ENCODE results near the gene MLF2. TPM values are rescaled to one million over a fixed set of nuclear protein-coding genes. Genes with fewer than 3 reads are reported as not detected.

Gene MLF2
- total RNA-seq, 1 experiment from 2014 or later, result 244 TPM

DNA sequence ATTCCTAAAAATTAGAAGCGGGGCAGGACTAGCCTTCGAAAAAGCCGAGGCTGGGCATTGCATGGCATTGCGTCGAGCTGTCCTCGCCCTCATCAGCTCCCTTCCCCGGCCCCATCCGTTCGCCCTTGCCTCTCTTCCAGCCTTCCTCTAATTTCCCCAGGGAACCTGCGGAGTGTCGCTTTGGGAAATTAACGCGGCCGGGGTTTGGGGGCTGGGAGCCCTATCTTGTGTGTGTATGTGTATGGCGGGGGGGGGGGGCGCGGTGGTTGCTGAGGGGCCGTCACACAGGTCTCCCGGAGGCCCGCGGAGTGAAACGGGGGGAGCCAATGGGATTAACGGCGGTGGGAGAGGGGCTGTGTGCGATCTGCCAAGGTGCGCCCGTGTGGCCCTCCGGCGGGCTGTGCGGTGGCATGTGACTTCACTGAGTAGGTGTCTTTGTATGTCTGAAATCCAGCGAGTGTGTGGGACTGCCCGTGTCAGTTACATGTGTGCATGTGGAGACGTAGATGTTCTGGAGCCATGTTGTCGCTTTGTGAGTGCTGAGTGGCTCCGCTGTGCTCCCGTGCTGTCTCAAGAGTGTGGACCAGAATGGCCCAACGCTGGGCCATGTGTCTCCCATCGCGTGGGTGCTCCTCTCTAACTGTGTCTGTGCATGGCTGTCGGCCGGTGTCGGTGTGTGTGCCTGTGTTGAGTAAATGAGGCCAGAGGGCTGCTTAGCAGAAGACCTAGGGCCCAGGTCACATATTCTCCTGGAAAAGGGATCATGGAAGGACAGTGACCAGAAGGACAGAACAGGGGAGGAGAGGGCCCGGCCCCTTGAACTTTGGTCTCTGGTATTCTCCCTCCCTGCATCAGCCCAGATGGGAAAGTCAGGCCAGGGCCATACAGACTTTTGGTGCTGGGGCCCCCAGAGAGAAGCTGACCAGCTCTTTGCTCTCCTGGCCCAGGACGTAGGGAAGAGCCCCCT, 14.7 kb upstream of the MLF2 start:
- no peak overlapping the region for H2BK20ac ChIP-seq (ENCODE audit: low read depth, low read length, poor library complexity, severe bottlenecking)
- TF ChIP-seq, protein P1, sequence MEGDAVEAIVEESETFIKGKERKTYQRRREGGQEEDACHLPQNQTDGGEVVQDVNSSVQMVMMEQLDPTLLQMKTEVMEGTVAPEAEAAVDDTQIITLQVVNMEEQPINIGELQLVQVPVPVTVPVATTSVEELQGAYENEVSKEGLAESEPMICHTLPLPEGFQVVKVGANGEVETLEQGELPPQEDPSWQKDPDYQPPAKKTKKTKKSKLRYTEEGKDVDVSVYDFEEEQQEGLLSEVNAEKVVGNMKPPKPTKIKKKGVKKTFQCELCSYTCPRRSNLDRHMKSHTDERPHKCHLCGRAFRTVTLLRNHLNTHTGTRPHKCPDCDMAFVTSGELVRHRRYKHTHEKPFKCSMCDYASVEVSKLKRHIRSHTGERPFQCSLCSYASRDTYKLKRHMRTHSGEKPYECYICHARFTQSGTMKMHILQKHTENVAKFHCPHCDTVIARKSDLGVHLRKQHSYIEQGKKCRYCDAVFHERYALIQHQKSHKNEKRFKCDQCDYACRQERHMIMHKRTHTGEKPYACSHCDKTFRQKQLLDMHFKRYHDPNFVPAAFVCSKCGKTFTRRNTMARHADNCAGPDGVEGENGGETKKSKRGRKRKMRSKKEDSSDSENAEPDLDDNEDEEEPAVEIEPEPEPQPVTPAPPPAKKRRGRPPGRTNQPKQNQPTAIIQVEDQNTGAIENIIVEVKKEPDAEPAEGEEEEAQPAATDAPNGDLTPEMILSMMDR (conservative IDR thresholded peaks at IDR 0.05), result no peak

More for the DNA sequence above, 14.7 kb upstream of the MLF2 start:
- Histone ChIP-seq H4K20me1 (ENCODE audit: control insufficient read depth, insufficient read depth, insufficient read length) (no peaks in the 10 kb centered on the region), H3K56ac (ENCODE audit: insufficient read length, low read depth, low read length) (no peak overlapping the region), H2BK15ac (ENCODE audit: low read depth, low read length) (no peak overlapping the region), H3T11ph (ENCODE audit: low read length) (no peak overlapping the region), H3K79me2 (ENCODE audit: insufficient read depth, low read length) (peaks cover 11% of the 10 kb centered on the region; the same call in 1 of the 2 replicates), H3K9me3 (ENCODE audit: control insufficient read depth, low read depth, low read length) (no peaks in the 10 kb centered on the region), H3K18ac (ENCODE audit: insufficient read length, low read depth, low read length) (no peak overlapping the region), H4K5ac (ENCODE audit: insufficient read length, low read depth, low read length) (no peak overlapping the region), H2BK120ac (ENCODE audit: low read depth, low read length, poor library complexity, severe bottlenecking) (no peak overlapping the region), H3K27ac (ENCODE audit: insufficient read length, low read depth, low read length) (no peak overlapping the region), H3K79me1 (ENCODE audit: insufficient read depth, low read depth, low read length, poor library complexity, severe bottlenecking) (no peaks in the 10 kb centered on the region), H4K8ac (replicated peaks; ENCODE audit: insufficient read length, low read depth, low read length) (no peak overlapping the region), H3K27me3 (ENCODE audit: insufficient read depth, low read length) (no peaks in the 10 kb centered on the region), H3K23me2 (ENCODE audit: insufficient read length, low read depth, low read length, poor library complexity, severe bottlenecking) (peaks cover 27% of the 10 kb centered on the region), H2AK5ac (ENCODE audit: insufficient read length, low read length) (no peak overlapping the region), H3K4me1 (ENCODE audit: insufficient read depth, low read length) (peaks cover 15% of the 10 kb centered on the region), H3K4ac (ENCODE audit: low read depth, low read length) (no peak overlapping the region), H4K91ac (ENCODE audit: insufficient read length, low read depth, low read length) (no peak overlapping the region), H3K9ac (ENCODE audit: extremely low read depth, insufficient read length, low read length) (peak overlapping the region; percentile 68), H2BK12ac (ENCODE audit: insufficient read length, low read depth, low read length) (no peak overlapping the region), H3K4me2 (ENCODE audit: insufficient read depth, insufficient read length, low read length) (peak overlapping the region; percentile 87), H3K14ac (ENCODE audit: insufficient read depth, low read length) (peak overlapping the region; percentile 61), H3K23ac (ENCODE audit: insufficient read length, low read depth, low read length) (no peak overlapping the region), H2AFZ (ENCODE audit: low read length) (no peak overlapping the region), H2BK5ac (ENCODE audit: insufficient read length, low read length) (no peak overlapping the region)
- Mint-ChIP-seq H3K36me3 (ENCODE audit: insufficient read depth in 1 of 3, low read depth in 3 of 3) (peaks cover 23 to 32% (median 28%) of the 10 kb centered on the region in 3 experiments; a peak in 6 of 7 replicates), H3K4me3 (peak overlapping the region; percentile 82 to 92), H3K27me3 (ENCODE audit: low read depth) (peaks cover 5% of the 10 kb centered on the region), H3K27ac (peak overlapping the region; percentile 89 to 98 (median 95); a peak in 6 of 7 replicates), H3K9me3 (no peaks in the 10 kb centered on the region), H3K4me1 (peaks cover 51 to 76% of the 10 kb centered on the region in 2 experiments)
- no CpG with 5 or more reads among the region's 44 CpGs for WGBS (ENCODE audit: extremely low coverage, insufficient read length, low lambda C conversion rate)
- DNase-seq, result no peak

All from H9 (cell line).